H1 (cell line): ENCODE data around the gene CELF4. TPM values are rescaled to one million over a fixed set of nuclear protein-coding genes. Genes with fewer than 3 reads are reported as not detected.

Source experiments
- CTCF ChIA-PET: fragments of 300-600 bp; sonication (Branson Sonifier 250); formaldehyde crosslinking; loops from one replicate; lab custom pipeline; 2021; ENCODE audit not compliant: partially characterized antibody; lab: Charles Lee
- POLR2A ChIA-PET: fragments of 300-600 bp; sonication (Branson Sonifier 250); formaldehyde crosslinking; loops from one replicate; lab custom pipeline; 2021; ENCODE audit warnings: inconsistent platforms; ENCODE audit not compliant: partially characterized antibody; lab: Charles Lee
- DNase-seq, 2 experiments: peaks; one replicate each; pipeline versions ENCODE4 v3.0.0 to v3.0.0-alpha.2; 2010 to 2022; ENCODE audit warnings: low spot score in 2 of 2, low read depth in 1 of 2, mixed read lengths in 1 of 2
- FAIRE-seq: peaks from 2 replicates; lab custom pipeline; 2011; peaks lifted over from hg19 to GRCh38; lab: Jason Lieb, UNC
- H2AFZ ChIP-seq: 2 replicates; pipeline ENCODE4 v1.8.1; 2012; ENCODE audit warnings: low read length, inconsistent platforms
- H2AK5ac ChIP-seq: 2 replicates; pipeline ENCODE4 v1.6.1; 2013; ENCODE audit warnings: low read depth, low read length
- H2BK120ac ChIP-seq: replicated peaks from 2 replicates; pipeline ENCODE3; 2013; ENCODE audit warnings: low read depth, low read length, inconsistent platforms
- H2BK12ac ChIP-seq: 2 replicates; pipeline ENCODE4 v1.6.1; 2013; ENCODE audit warnings: low read depth, low read length
- H2BK15ac ChIP-seq: 2 replicates; pipeline ENCODE4 v1.6.1; 2013; ENCODE audit warnings: low read length
- H2BK20ac ChIP-seq: 2 replicates; pipeline ENCODE4 v1.6.1; 2013; ENCODE audit warnings: low read length
- H2BK5ac ChIP-seq: 2 replicates; pipeline ENCODE4 v1.6.1; 2013; ENCODE audit warnings: low read depth, low read length
- H3K14ac ChIP-seq: 2 replicates; pipeline ENCODE4 v1.6.1; 2013; ENCODE audit warnings: inconsistent platforms; ENCODE audit not compliant: insufficient read length
- H3K18ac ChIP-seq: 2 replicates; pipeline ENCODE4 v1.6.1; 2013; ENCODE audit warnings: low read length; ENCODE audit errors: extremely low read depth
- H3K23ac ChIP-seq: 2 replicates; pipeline ENCODE4 v1.6.1; 2013; ENCODE audit warnings: inconsistent platforms; ENCODE audit not compliant: insufficient read length
- H3K23me2 ChIP-seq: 2 replicates; pipeline ENCODE4 v1.6.1; 2013; ENCODE audit warnings: low read depth, low read length
- H3K27ac ChIP-seq: 2 replicates; pipeline ENCODE4 v1.6.1; 2011; ENCODE audit warnings: low read depth, low read length, inconsistent platforms
- H3K27me3 ChIP-seq, 4 experiments: replicated peaks in 1 of 4; 1 replicate in 1 of 4; 2 replicates in 3 of 4; pipeline versions ENCODE4 v1.6.1 to v1.8.1; 2011 to 2013; ENCODE audit warnings: low read length in 3 of 4, mild to moderate bottlenecking in 3 of 4, inconsistent platforms in 2 of 4, mixed read lengths in 2 of 4, moderate library complexity in 1 of 4; ENCODE audit not compliant: control insufficient read depth in 3 of 4, insufficient read depth in 3 of 4; ENCODE audit errors: extremely low read depth in 1 of 4
- H3K36me3 ChIP-seq, 4 experiments: 2 replicates each; pipeline versions ENCODE4 v1.6.1 to v1.8.1; 2011 to 2013; ENCODE audit warnings: mild to moderate bottlenecking in 4 of 4, low read length in 3 of 4, moderate library complexity in 2 of 4, control low read depth in 1 of 4, inconsistent platforms in 1 of 4; ENCODE audit not compliant: insufficient read depth in 4 of 4, control insufficient read depth in 2 of 4
- H3K4ac ChIP-seq: replicated peaks from 2 replicates; pipeline ENCODE3; 2013; ENCODE audit warnings: low read length, low read depth, mixed read lengths, inconsistent platforms; ENCODE audit not compliant: insufficient read length
- H3K4me1 ChIP-seq, 4 experiments: replicated peaks in 1 of 4; 1 replicate in 1 of 4; 2 replicates in 3 of 4; pipeline versions ENCODE4 v1.6.1 to v1.8.1; 2011 to 2013; ENCODE audit warnings: low read length in 3 of 4, inconsistent platforms in 2 of 4, mixed read lengths in 1 of 4; ENCODE audit not compliant: insufficient read depth in 4 of 4, control insufficient read depth in 3 of 4
- H3K4me2 ChIP-seq, 2 experiments: 2 replicates each; pipeline versions ENCODE4 v1.6.1 to v1.8.1; 2011 to 2013; ENCODE audit warnings: low read depth in 2 of 2, low read length in 2 of 2, control low read depth in 1 of 2, inconsistent platforms in 1 of 2, mild to moderate bottlenecking in 1 of 2; ENCODE audit not compliant: insufficient read depth in 1 of 2
- H3K4me3 ChIP-seq, 4 experiments: fragments of 200-600, 300-600 bp in 1 of 4; sonication (generic), shearing (Covaris generic), sonication (Bioruptor Twin) in 1 of 4; 2 replicates each; pipeline versions ENCODE4 v1.5.1 to v1.8.1; 2011 to 2016; ENCODE audit warnings: low read length in 4 of 4, low read depth in 3 of 4, control low read depth in 2 of 4, inconsistent platforms in 2 of 4, mild to moderate bottlenecking in 2 of 4, mixed read lengths in 1 of 4, moderate library complexity in 1 of 4; ENCODE audit not compliant: insufficient read depth in 2 of 4; ENCODE audit errors: extremely low read depth in 1 of 4
- H3K56ac ChIP-seq: replicated peaks from 2 replicates; pipeline ENCODE3; 2013; ENCODE audit warnings: low read depth, mild to moderate bottlenecking, mixed read lengths, low read length, inconsistent platforms; ENCODE audit not compliant: insufficient read length
- H3K79me1 ChIP-seq: 2 replicates; pipeline ENCODE4 v1.6.1; 2013; ENCODE audit warnings: low read depth, low read length, control low read depth
- H3K79me2 ChIP-seq, 2 experiments: 2 replicates each; pipeline versions ENCODE4 v1.6.1 to v1.8.1; 2012 to 2013; ENCODE audit warnings: low read length in 2 of 2, mild to moderate bottlenecking in 2 of 2, inconsistent platforms in 1 of 2; ENCODE audit not compliant: insufficient read depth in 2 of 2, control insufficient read depth in 1 of 2
- H3K9ac ChIP-seq, 4 experiments: replicated peaks in 1 of 4; 1 replicate in 1 of 4; 2 replicates in 3 of 4; pipeline versions ENCODE4 v1.6.1 to v1.8.1; 2011 to 2013; ENCODE audit warnings: low read depth in 3 of 4, low read length in 3 of 4, control low read depth in 2 of 4, mild to moderate bottlenecking in 2 of 4, moderate library complexity in 2 of 4, inconsistent platforms in 1 of 4; ENCODE audit errors: extremely low read depth in 1 of 4
- H3K9me3 ChIP-seq, 2 experiments: 2 replicates each; pipeline versions ENCODE4 v1.6.1 to v1.8.1; 2012 to 2013; ENCODE audit warnings: mild to moderate bottlenecking in 2 of 2, moderate library complexity in 2 of 2, control low read depth in 1 of 2, inconsistent platforms in 1 of 2, low read depth in 1 of 2, low read length in 1 of 2, mixed read lengths in 1 of 2; ENCODE audit not compliant: insufficient read depth in 2 of 2
- H4K20me1 ChIP-seq, 2 experiments: replicated peaks in 1 of 2; 2 replicates each; pipeline versions ENCODE3 to v1.8.1; 2011 to 2013; ENCODE audit warnings: inconsistent platforms in 2 of 2, low read length in 2 of 2, mild to moderate bottlenecking in 1 of 2; ENCODE audit not compliant: insufficient read depth in 2 of 2, control insufficient read depth in 1 of 2
- H4K5ac ChIP-seq: 2 replicates; pipeline ENCODE4 v1.6.1; 2013; ENCODE audit warnings: low read length, low read depth, mixed read lengths, inconsistent platforms; ENCODE audit not compliant: insufficient read length
- H4K8ac ChIP-seq: 2 replicates; pipeline ENCODE4 v1.8.0; 2013; ENCODE audit warnings: mild to moderate bottlenecking, moderate library complexity, low read length, inconsistent platforms; ENCODE audit not compliant: insufficient read depth; ENCODE audit errors: extremely low read depth
- H4K91ac ChIP-seq: replicated peaks from 2 replicates; pipeline ENCODE3; 2013; ENCODE audit warnings: low read length, mixed read lengths, inconsistent platforms; ENCODE audit not compliant: insufficient read length
- BCL11A ChIP-seq, 2 experiments: IDR thresholded peaks; one replicate each; pipeline ENCODE4 v1.6.1; 2011; ENCODE audit warnings: low read depth in 2 of 2, low read length in 2 of 2, mild to moderate bottlenecking in 2 of 2
- CEBPB ChIP-seq: IDR thresholded peaks from 2 replicates; pipeline ENCODE4 v1.6.1; 2012; ENCODE audit warnings: low read depth, low read length
- CHD2 ChIP-seq: IDR thresholded peaks from 2 replicates; pipeline ENCODE4 v1.6.1; 2012; ENCODE audit warnings: low read length, improper control_type of control experiment
- CTCF ChIP-seq, 3 experiments: IDR thresholded peaks; 1 replicate in 2 of 3; 2 replicates in 1 of 3; pipeline versions ENCODE4 v1.5.1 to v1.6.1; 2011; ENCODE audit warnings: low read length in 3 of 3, mild to moderate bottlenecking in 3 of 3, inconsistent platforms in 2 of 3, low read depth in 1 of 3, moderate library complexity in 1 of 3; ENCODE audit not compliant: insufficient read depth in 1 of 3; ENCODE audit errors: control extremely low read depth in 1 of 3
- EGR1 ChIP-seq: IDR thresholded peaks from 2 replicates; pipeline ENCODE4 v1.6.1; 2011; ENCODE audit warnings: low read depth, low read length, borderline replicate concordance
- KDM5A ChIP-seq: fragments of 200-600 bp; IDR thresholded peaks from 2 replicates; pipeline ENCODE4 v1.7.1; 2012; ENCODE audit warnings: mild to moderate bottlenecking, low read length, inconsistent platforms, mixed read lengths
- POLR2A ChIP-seq, 2 experiments: IDR thresholded peaks; 1 replicate in 1 of 2; 2 replicates in 1 of 2; pipeline ENCODE4 v1.6.1; 2011; ENCODE audit warnings: low read depth in 2 of 2, low read length in 2 of 2, mild to moderate bottlenecking in 2 of 2; ENCODE audit errors: control extremely low read depth in 1 of 2
- RXRA ChIP-seq: IDR thresholded peaks from 2 replicates; pipeline ENCODE4 v1.6.1; 2011; ENCODE audit warnings: low read depth, mild to moderate bottlenecking, low read length, moderate library complexity; ENCODE audit not compliant: insufficient read depth
- USF2 ChIP-seq: IDR thresholded peaks from 2 replicates; pipeline ENCODE4 v1.6.1; 2011; ENCODE audit warnings: low read length, improper control_type of control experiment
- whole genome bisulfite sequencing, 2 experiments: shearing (Covaris generic) in 1 of 2; methylation state at CpG; one replicate each; pipeline versions ENCODE4 v1.1.6 to v1.1.7; 2013 to 2015; ENCODE audit warnings: low lambda C conversion rate in 2 of 2, mixed read lengths in 2 of 2, inconsistent platforms in 1 of 2, low coverage in 1 of 2, missing lambda C conversion rate in 1 of 2; ENCODE audit not compliant: insufficient replicate concordance in 2 of 2, insufficient coverage in 1 of 2, insufficient read length in 1 of 2; ENCODE audit errors: extremely low coverage in 1 of 2, missing lambda C conversion rate in 1 of 2; 5-methylcytosine and 5-hydroxymethylcytosine counted together
- polyA plus RNA-seq, 7 experiments: library from polyadenylated mRNA; depleted of rRNA in 3 of 7; stranded (reverse) in 5 of 7; unstranded in 2 of 7; fragments of >200 nt in 5 of 7; fragments of 200-250 nt in 2 of 7; gene quantifications; 1 replicate in 5 of 7; 2 replicates in 1 of 7; 4 replicates in 1 of 7; pipeline versions ENCODE4 v1.2.1 to v1.2.3, GENCODE V29; 2011 to 2013; ENCODE audit warnings: missing spikeins in 2 of 7, mixed read lengths in 2 of 7
- total RNA-seq: library from RNA; stranded (reverse); fragmentation: NEBNext Ultra II Directional; extraction: Animal tissue kit (Norgen Biotek cat#: 25700); gene quantifications from 2 replicates; pipeline ENCODE4 v1.2.1, GENCODE V29; 2021

CELF4 gene
- total and polyA plus RNA-seq, 2 of the 8 experiments (the other 6 are each of a cell fraction or from before 2014, with no cell fraction given) = 1.6 to 3.4 TPM

GRCh38 chr18:37559194-37559593 is 6.4 kb downstream of the CELF4 start:
- Histone ChIP-seq H2BK12ac (no peak overlapping the region; the same call in 1 of the 2 replicates), H3K4ac (no peak overlapping the region), H4K91ac (no peak overlapping the region), H3K27ac (no peak overlapping the region), H3K56ac (no peak overlapping the region), H2BK15ac (peak overlapping the region; percentile 66; the same call in 1 of the 2 replicates), H3K79me2 (no peaks in the 10 kb centered on the region), H3K23ac (no peak overlapping the region), H2BK5ac (no peak overlapping the region), H3K9me3 (no peaks in the 10 kb centered on the region), H4K20me1 (peaks cover 0 to 5% of the 10 kb centered on the region in 2 experiments), H3K4me1 (peaks cover 1 to 10% (median 6%) of the 10 kb centered on the region in 4 experiments; a peak in 5 of 7 replicates), H3K9ac (no peak overlapping the region), H3K4me2 (no peak overlapping the region), H3K14ac (no peak overlapping the region), H2BK120ac (no peak overlapping the region), H2AFZ (no peak overlapping the region), H3K36me3 (no peaks in the 10 kb centered on the region), H3K18ac (no peak overlapping the region), H3K79me1 (no peaks in the 10 kb centered on the region), H2BK20ac (no peak overlapping the region), H3K27me3 (peaks cover 6 to 34% (median 19%) of the 10 kb centered on the region in 4 experiments), H2AK5ac (no peak overlapping the region), H4K5ac (no peak overlapping the region), H3K23me2 (peaks cover 1% of the 10 kb centered on the region; the same call in 1 of the 2 replicates), H3K4me3 (no peak overlapping the region), H4K8ac (no peak overlapping the region)
- DNase-seq (no peak), FAIRE-seq (no peak)
- 86% methylated on average over 1 of the region's 1 CpG; no CpG with 5 or more reads in 1 of the 2 experiments for WGBS, 2 experiments
- POLR2A ChIA-PET = no interaction called here
- TF ChIP-seq CHD2 = no peak
- TF ChIP-seq RXRA = no peak
- no peak for TF ChIP-seq USF2
- no peak for TF ChIP-seq CTCF (IDR thresholded peaks at IDR 0.05; ENCODE audit: control extremely low read depth in 1 of 3, insufficient read depth in 1 of 3, low read depth in 1 of 3, low read length in 3 of 3)
- TF ChIP-seq CEBPB = no peak
- no peak for TF ChIP-seq EGR1
- no peak for TF ChIP-seq POLR2A (IDR thresholded peaks at IDR 0.05; ENCODE audit: control extremely low read depth in 1 of 2, low read depth in 2 of 2, low read length in 2 of 2)
- no peak for TF ChIP-seq KDM5A
- TF ChIP-seq BCL11A (IDR thresholded peaks at IDR 0.05; ENCODE audit: low read depth in 2 of 2, low read length in 2 of 2) = no peak
- CTCF ChIA-PET = interaction anchor here (0.6 to 0.7 kb wide), 2 partner anchors 11 to 240 kb away, joined by 3 to 4 read pairs; no protein-coding TSS in a partner anchor
